B cell (primary cell): Measurements from ENCODE around the gene AK1. TPM values are rescaled to one million over a fixed set of nuclear protein-coding genes. Genes with fewer than 3 reads are reported as not detected.

Source experiments
- ATAC-seq: fragments of 200-7000 bp; cut with Tn5 transposase; one replicate; pipeline ENCODE4 v1.10.0; 2021; ENCODE audit warnings: low read depth, mild to moderate bottlenecking, moderate number of reproducible peaks, moderate library complexity
- CTCF ChIA-PET: fragments of 350-600 bp; sonication (Branson Sonifier 250); formaldehyde crosslinking; loops from one replicate; lab custom pipeline; 2021; ENCODE audit warnings: antibody characterized with exemption, inconsistent platforms; lab: Charles Lee
- POLR2A ChIA-PET: fragments of 350-600 bp; sonication (Branson Sonifier 250); formaldehyde crosslinking; loops from one replicate; lab custom pipeline; 2021; ENCODE audit warnings: antibody characterized with exemption; lab: Charles Lee
- DNase-seq: peaks from one replicate; pipeline ENCODE4 v3.0.0; 2013
- H2AFZ ChIP-seq: 2 replicates; pipeline ENCODE4 v1.6.1; 2012; ENCODE audit warnings: mild to moderate bottlenecking, low read depth, low read length; ENCODE audit not compliant: insufficient read depth, poor library complexity, severe bottlenecking
- H3K27ac ChIP-seq, 2 donors: 1 replicate in 1 of 2; 2 replicates in 1 of 2; pipeline ENCODE4 v1.5.1; 2012 to 2013; ENCODE audit warnings: low read length in 2 of 2, mild to moderate bottlenecking in 2 of 2, moderate library complexity in 1 of 2
- H3K27me3 ChIP-seq, 4 experiments: fragments of 200-600 bp in 1 of 4; sonication (generic) in 1 of 4; replicated peaks in 1 of 4; 1 replicate in 2 of 4; 2 replicates in 2 of 4; pipeline versions ENCODE4 v1.6.1 to v1.7.0; 2013 to 2016; ENCODE audit warnings: low read length in 3 of 4, mild to moderate bottlenecking in 2 of 4, mixed read lengths in 1 of 4, moderate library complexity in 1 of 4; ENCODE audit not compliant: insufficient read depth in 4 of 4, control insufficient read depth in 3 of 4; ENCODE audit errors: control extremely low read depth in 1 of 4
- H3K36me3 ChIP-seq, 2 experiments: replicated peaks in 1 of 2; 1 replicate in 1 of 2; 2 replicates in 1 of 2; pipeline versions ENCODE4 v1.6.1 to v1.7.1; 2013; ENCODE audit warnings: low read length in 1 of 2; ENCODE audit not compliant: insufficient read depth in 2 of 2, control insufficient read depth in 1 of 2; ENCODE audit errors: control extremely low read depth in 1 of 2, extremely low read depth in 1 of 2
- H3K4me1 ChIP-seq, 2 donors: fragments of 200-600 bp in 1 of 2; sonication (generic) in 1 of 2; 1 replicate in 1 of 2; 2 replicates in 1 of 2; pipeline versions ENCODE4 v1.5.1 to v1.6.1; 2013 to 2017; ENCODE audit warnings: low read length in 2 of 2; ENCODE audit not compliant: control insufficient read depth in 2 of 2, insufficient read depth in 2 of 2
- H3K4me2 ChIP-seq: replicated peaks from 2 replicates; pipeline ENCODE3; 2012; ENCODE audit warnings: mild to moderate bottlenecking, low read depth, low read length; ENCODE audit not compliant: poor library complexity, severe bottlenecking
- H3K4me3 ChIP-seq, 5 experiments: fragments of 200-600 bp in 1 of 5; sonication (generic) in 1 of 5; 1 replicate in 3 of 5; 2 replicates in 2 of 5; pipeline versions ENCODE4 v1.5.1 to v1.7.0; 2011 to 2016; ENCODE audit warnings: low read length in 4 of 5, mild to moderate bottlenecking in 4 of 5, low read depth in 2 of 5, control low read depth in 1 of 5, moderate library complexity in 1 of 5; ENCODE audit not compliant: insufficient read depth in 1 of 5; ENCODE audit errors: control extremely low read depth in 1 of 5, extremely low read depth in 1 of 5
- H3K79me2 ChIP-seq: fragments of 200-600 bp; sonication (generic); one replicate; pipeline ENCODE4 v1.6.0; 2016; ENCODE audit warnings: low read length; ENCODE audit not compliant: control insufficient read depth, insufficient read depth
- H3K9ac ChIP-seq: fragments of 200-600 bp; sonication (generic); 2 replicates; pipeline ENCODE4 v1.6.1; 2017; ENCODE audit warnings: mild to moderate bottlenecking, low read length, moderate library complexity
- H3K9me3 ChIP-seq, 3 donors: one replicate each; pipeline versions ENCODE4 v1.6.1 to v1.7.1; 2013; ENCODE audit warnings: low read length in 2 of 3; ENCODE audit not compliant: control insufficient read depth in 2 of 3, insufficient read depth in 1 of 3; ENCODE audit errors: control extremely low read depth in 1 of 3
- H4K20me1 ChIP-seq: 2 replicates; pipeline ENCODE4 v1.6.0; 2012; ENCODE audit warnings: mild to moderate bottlenecking, low read length; ENCODE audit not compliant: insufficient read depth, control insufficient read depth, poor library complexity, severe bottlenecking
- H3K27ac Mint-ChIP-seq: one replicate; pipeline ENCODE4 v1.8.0; 2021; ENCODE audit warnings: mixed read lengths
- H3K27me3 Mint-ChIP-seq: one replicate; pipeline ENCODE4 v1.8.0; 2021; ENCODE audit warnings: mixed read lengths
- H3K4me1 Mint-ChIP-seq: one replicate; pipeline ENCODE4 v1.8.0; 2021; ENCODE audit warnings: mixed read lengths
- H3K4me3 Mint-ChIP-seq: one replicate; pipeline ENCODE4 v1.8.0; 2021; ENCODE audit warnings: mixed read lengths
- H3K9me3 Mint-ChIP-seq: one replicate; pipeline ENCODE4 v1.8.0; 2022; ENCODE audit warnings: mixed read lengths; ENCODE audit not compliant: insufficient read depth
- CTCF ChIP-seq: fragments of 200-600 bp; IDR thresholded peaks from one replicate; pipeline ENCODE4 v1.8.0; 2022; ENCODE audit warnings: antibody characterized with exemption, mild to moderate bottlenecking
- EZH2 ChIP-seq: IDR thresholded peaks from 2 replicates; pipeline ENCODE4 v1.6.1; 2012; ENCODE audit warnings: borderline replicate concordance, low read depth, mild to moderate bottlenecking, moderate library complexity, low read length; ENCODE audit not compliant: insufficient read depth, poor library complexity, severe bottlenecking
- WGBS: methylation state at CpG from one replicate; pipeline ENCODE4 v1.1.5; 2013; ENCODE audit warnings: missing lambda C conversion rate; ENCODE audit not compliant: insufficient coverage; 5-methylcytosine and 5-hydroxymethylcytosine counted together
- intact Hi-C: fragments of 100-400 bp; cut with micrococcal nuclease; formaldehyde crosslinking; loops from one replicate; pipeline ENCODE4 v1.10.0; 2022
- polyA plus RNA-seq: library from polyadenylated mRNA; depleted of rRNA; stranded (reverse); fragments of >200 nt; gene quantifications from 2 replicates; pipeline ENCODE4 v1.2.3, GENCODE V29; 2012
- total RNA-seq, 2 donors: library from RNA; stranded (reverse); fragments of 120-200 nt in 1 of 2; gene quantifications; 1 replicate in 1 of 2; 2 replicates in 1 of 2; pipeline versions ENCODE4 v1.2.3 to v1.2.4, GENCODE V29; 2013 to 2022

Gene AK1
- total and polyA plus RNA-seq, 2 donors (not counting 1 experiment from before 2014, with no cell fraction given) = 28.0 to 31.8 TPM

- no peak for ATAC-seq
Observed at GRCh38 chr9:127832248-127832647, 45.2 kb downstream of the AK1 start.

More at GRCh38 chr9:127832248-127832647, 45.2 kb downstream of the AK1 start:
- no peak for TF ChIP-seq EZH2
- TF ChIP-seq CTCF = no peak
- H3K36me3 ChIP-seq = peaks cover 0 to 2% of the 10 kb centered on the region in 2 experiments
- Mint-ChIP-seq H3K27ac (no peak overlapping the region), H3K4me3 (no peak overlapping the region), H3K4me1 (peaks cover 5% of the 10 kb centered on the region), H3K27me3 (no peaks in the 10 kb centered on the region), H3K9me3 (no peaks in the 10 kb centered on the region)
- H2AFZ ChIP-seq = no peak overlapping the region
- no peaks in the 10 kb centered on the region for H3K27me3 ChIP-seq
- ChIA-PET CTCF (interaction anchor here (0.7 kb wide), 1 partner anchor 9 kb away, joined by 3 read pairs; no protein-coding TSS in a partner anchor), POLR2A (interaction anchor here (0.8 kb wide), 1 partner anchor 24 kb away, joined by 4 read pairs; no protein-coding TSS in a partner anchor)
- H3K4me3 ChIP-seq = no peak overlapping the region
- no peaks in the 10 kb centered on the region for H3K9me3 ChIP-seq
- DNase-seq = no peak
- no peak overlapping the region for H3K27ac ChIP-seq
- H3K4me1 ChIP-seq = peaks cover 5 to 12% of the 10 kb centered on the region in 2 donors
- H3K9ac ChIP-seq = no peak overlapping the region
- WGBS = 70% methylated on average over 3 of the region's 7 CpGs
- no peak overlapping the region for H3K4me2 ChIP-seq
- intact Hi-C loops = no loop called here
- H4K20me1 ChIP-seq = no peaks in the 10 kb centered on the region
- H3K79me2 ChIP-seq = peaks cover 4% of the 10 kb centered on the region
